HG03439 (cell line): ENCODE results near the gene FER.

ENCODE experiments used
- ATAC-seq: cut with Tn5 transposase; IDR thresholded peaks from one replicate; pipeline ENCODE4 v1.9.1; 2021; ENCODE audit warnings: mild to moderate bottlenecking, moderate library complexity; ENCODE audit not compliant: unreplicated experiment

FER gene

GRCh38 chr5:109224276-109224882 is 476.7 kb downstream of the FER start:
- no peak for ATAC-seq

GRCh38 chr5:109225716-109226625 is 478.3 kb downstream of the FER start:
- no peak for ATAC-seq

- no peak for ATAC-seq
These were observed 482.7 kb downstream of the FER start for GRCh38 chr5:109230369-109230768.

- ATAC-seq: no peak
These were observed 483.6 kb downstream of the FER start for GRCh38 chr5:109231331-109231730.

- no peak for ATAC-seq
These were observed 486.7 kb downstream of the FER start for GRCh38 chr5:109234381-109234780.

GRCh38 chr5:109239456-109239855 is 491.8 kb downstream of the FER start:
- no peak for ATAC-seq

- ATAC-seq: no peak
These were observed 494.8 kb downstream of the FER start for GRCh38 chr5:109242518-109242917.

- no peak for ATAC-seq
These were observed 498.7 kb downstream of the FER start for GRCh38 chr5:109246395-109246794.
